ENCODE results near the gene ALDH3A1.

ALDH3A1 gene

DNA sequence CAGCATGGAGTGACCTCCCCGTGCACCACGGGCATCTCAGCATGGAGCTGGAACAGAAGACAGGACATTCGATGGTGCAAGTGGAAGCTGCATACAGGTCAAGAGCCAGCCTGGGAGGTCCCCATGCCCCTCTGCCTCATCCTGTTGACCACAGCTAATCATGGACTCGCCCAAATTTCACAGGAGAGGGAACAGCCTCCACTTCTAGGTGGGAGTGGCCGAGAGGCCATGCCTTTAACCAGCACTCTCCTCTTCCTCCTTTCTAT is 28.0 kb downstream of the ALDH3A1 start:
- Histone ChIP-seq H3K27ac (ENCODE audit: low read depth, low read length) (no peak overlapping the region), H3K9me3 (ENCODE audit: control insufficient read depth in 5 of 5, low read length in 5 of 5) (no peaks in the 10 kb centered on the region), H3K27me3 (ENCODE audit: control insufficient read depth in 5 of 5, insufficient read depth in 4 of 5, low read length in 5 of 5) (no peaks in the 10 kb centered on the region), H3K9ac (ENCODE audit: low read length in 5 of 5) (no peak overlapping the region), H3K4me3 (ENCODE audit: low read depth in 1 of 5, low read length in 5 of 5) (no peak overlapping the region), H3K4me1 (ENCODE audit: control insufficient read depth in 5 of 5, insufficient read depth in 5 of 5, low read length in 5 of 5) (peaks cover 1 to 26% (median 24%) of the 10 kb centered on the region in 5 donors), H3K36me3 (ENCODE audit: control insufficient read depth in 5 of 5, insufficient read depth in 5 of 5, low read length in 5 of 5) (no peaks in the 10 kb centered on the region)

DNA sequence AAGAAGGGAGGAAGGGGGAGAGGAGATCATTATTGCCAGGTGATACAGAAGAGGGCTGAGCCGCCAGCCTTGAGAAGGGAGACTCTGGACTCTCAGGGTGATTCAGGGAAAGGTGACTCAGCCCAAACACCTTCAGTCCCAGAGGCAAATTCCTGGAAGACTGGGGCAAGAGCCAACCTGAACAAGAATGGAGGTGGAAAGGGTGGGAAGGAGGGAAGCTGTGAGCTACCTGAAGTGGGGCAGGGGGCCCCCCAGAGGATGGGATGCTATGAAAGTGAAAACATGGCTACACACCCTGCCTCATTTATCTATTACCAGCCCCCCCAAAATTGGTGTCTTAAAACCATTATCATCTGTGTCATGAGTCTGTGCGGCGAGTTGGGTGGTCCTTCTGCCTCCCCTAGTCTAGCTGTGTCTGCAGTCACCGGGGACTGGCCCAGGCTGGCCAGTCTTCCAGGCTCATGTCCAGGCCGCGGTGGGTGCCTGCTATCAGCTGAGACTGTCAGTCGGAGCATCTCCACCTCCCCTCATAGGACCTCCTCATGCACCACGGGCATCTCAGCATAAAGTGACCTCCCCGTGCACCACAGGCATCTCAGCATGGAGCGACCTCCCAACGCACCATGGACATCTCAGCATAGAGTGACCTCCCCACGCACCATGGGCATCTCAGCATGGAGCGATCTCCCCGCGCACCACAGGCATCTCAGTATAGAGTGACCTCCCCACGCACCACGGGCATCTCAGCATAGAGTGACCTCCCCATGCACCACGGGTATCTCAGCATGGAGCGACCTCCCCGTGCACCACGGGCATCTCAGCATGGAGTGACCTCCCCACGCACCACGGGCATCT is 28.5 kb downstream of the ALDH3A1 start:
- H3K36me3 ChIP-seq (ENCODE audit: control insufficient read depth in 5 of 5, insufficient read depth in 5 of 5, low read length in 5 of 5), result no peaks in the 10 kb centered on the region
- no peaks in the 10 kb centered on the region for H3K27me3 ChIP-seq (ENCODE audit: control insufficient read depth in 5 of 5, insufficient read depth in 4 of 5, low read length in 5 of 5)
- H3K9me3 ChIP-seq (ENCODE audit: control insufficient read depth in 5 of 5, low read length in 5 of 5), result no peaks in the 10 kb centered on the region
- peaks cover 1 to 20% (median 19%) of the 10 kb centered on the region in 5 donors for H3K4me1 ChIP-seq (ENCODE audit: control insufficient read depth in 5 of 5, insufficient read depth in 5 of 5, low read length in 5 of 5)
- no peak overlapping the region for H3K27ac ChIP-seq (ENCODE audit: low read depth, low read length)
- no peak overlapping the region for H3K9ac ChIP-seq (ENCODE audit: low read length in 5 of 5)
- no peak overlapping the region for H3K4me3 ChIP-seq (ENCODE audit: low read depth in 1 of 5, low read length in 5 of 5)

- H3K9ac ChIP-seq (ENCODE audit: low read length in 5 of 5), result no peak overlapping the region
- H3K36me3 ChIP-seq (ENCODE audit: control insufficient read depth in 5 of 5, insufficient read depth in 5 of 5, low read length in 5 of 5), result no peaks in the 10 kb centered on the region
- H3K27ac ChIP-seq (ENCODE audit: low read depth, low read length), result no peak overlapping the region
- peaks cover 1 to 12% (median 11%) of the 10 kb centered on the region in 5 donors for H3K4me1 ChIP-seq (ENCODE audit: control insufficient read depth in 5 of 5, insufficient read depth in 5 of 5, low read length in 5 of 5)
- H3K4me3 ChIP-seq (ENCODE audit: low read depth in 1 of 5, low read length in 5 of 5), result no peak overlapping the region
- no peaks in the 10 kb centered on the region for H3K27me3 ChIP-seq (ENCODE audit: control insufficient read depth in 5 of 5, insufficient read depth in 4 of 5, low read length in 5 of 5)
- H3K9me3 ChIP-seq (ENCODE audit: control insufficient read depth in 5 of 5, low read length in 5 of 5), result no peaks in the 10 kb centered on the region
Observed at GRCh38 chr17:19718613-19719354, 29.3 kb downstream of the ALDH3A1 start.

GRCh38 chr17:19718041-19718612 is 30.0 kb downstream of the ALDH3A1 start:
- no peaks in the 10 kb centered on the region for H3K9me3 ChIP-seq (ENCODE audit: control insufficient read depth in 5 of 5, low read length in 5 of 5)
- no peaks in the 10 kb centered on the region for H3K27me3 ChIP-seq (ENCODE audit: control insufficient read depth in 5 of 5, insufficient read depth in 4 of 5, low read length in 5 of 5)
- H3K4me1 ChIP-seq (ENCODE audit: control insufficient read depth in 5 of 5, insufficient read depth in 5 of 5, low read length in 5 of 5), result peaks cover 1 to 11% (median 11%) of the 10 kb centered on the region in 5 donors
- no peaks in the 10 kb centered on the region for H3K36me3 ChIP-seq (ENCODE audit: control insufficient read depth in 5 of 5, insufficient read depth in 5 of 5, low read length in 5 of 5)
- no peak overlapping the region for H3K4me3 ChIP-seq (ENCODE audit: low read depth in 1 of 5, low read length in 5 of 5)
- no peak overlapping the region for H3K27ac ChIP-seq (ENCODE audit: low read depth, low read length)
- H3K9ac ChIP-seq (ENCODE audit: low read length in 5 of 5), result no peak overlapping the region

DNA sequence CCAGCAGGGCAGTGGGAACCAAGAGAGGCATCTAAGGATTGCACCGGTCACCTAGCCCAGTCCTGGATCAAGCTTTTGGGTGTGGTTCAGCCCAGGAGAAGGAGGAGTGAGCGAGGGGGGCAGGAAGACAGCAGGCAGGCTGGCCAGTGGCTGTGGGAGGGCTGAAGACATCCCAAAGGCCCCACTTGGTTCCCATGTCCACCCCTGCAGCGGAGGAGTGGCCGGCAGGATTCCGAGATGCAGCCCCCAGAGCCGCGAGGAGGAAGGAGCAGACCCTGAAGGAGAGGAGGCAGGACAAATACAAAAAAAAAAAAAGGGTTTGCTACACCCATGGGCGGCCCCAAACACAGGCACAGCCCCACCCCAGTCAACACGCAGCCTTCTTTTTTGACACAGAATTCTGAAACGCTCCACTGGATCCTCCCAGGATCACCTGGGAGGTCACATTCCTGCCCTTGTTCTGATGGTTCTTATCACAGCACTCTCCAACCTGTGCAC is 30.6 kb downstream of the ALDH3A1 start:
- Histone ChIP-seq H3K36me3 (ENCODE audit: control insufficient read depth in 5 of 5, insufficient read depth in 5 of 5, low read length in 5 of 5) (no peaks in the 10 kb centered on the region), H3K4me3 (ENCODE audit: low read depth in 1 of 5, low read length in 5 of 5) (no peak overlapping the region), H3K4me1 (ENCODE audit: control insufficient read depth in 5 of 5, insufficient read depth in 5 of 5, low read length in 5 of 5) (peaks cover 1 to 11% (median 11%) of the 10 kb centered on the region in 5 donors), H3K9me3 (ENCODE audit: control insufficient read depth in 5 of 5, low read length in 5 of 5) (no peaks in the 10 kb centered on the region), H3K27me3 (ENCODE audit: control insufficient read depth in 5 of 5, insufficient read depth in 4 of 5, low read length in 5 of 5) (no peaks in the 10 kb centered on the region), H3K9ac (ENCODE audit: low read length in 5 of 5) (no peak overlapping the region), H3K27ac (ENCODE audit: low read depth, low read length) (no peak overlapping the region)

- Histone ChIP-seq H3K27me3 (ENCODE audit: control insufficient read depth in 5 of 5, insufficient read depth in 4 of 5, low read length in 5 of 5) (no peaks in the 10 kb centered on the region), H3K27ac (ENCODE audit: low read depth, low read length) (no peak overlapping the region), H3K4me1 (ENCODE audit: control insufficient read depth in 5 of 5, insufficient read depth in 5 of 5, low read length in 5 of 5) (peaks cover 1 to 11% (median 11%) of the 10 kb centered on the region in 5 donors), H3K9me3 (ENCODE audit: control insufficient read depth in 5 of 5, low read length in 5 of 5) (no peaks in the 10 kb centered on the region), H3K4me3 (ENCODE audit: low read depth in 1 of 5, low read length in 5 of 5) (no peak overlapping the region), H3K9ac (ENCODE audit: low read length in 5 of 5) (no peak overlapping the region), H3K36me3 (ENCODE audit: control insufficient read depth in 5 of 5, insufficient read depth in 5 of 5, low read length in 5 of 5) (no peaks in the 10 kb centered on the region)
Observed at GRCh38 chr17:19717031-19717360, 31.1 kb downstream of the ALDH3A1 start.

DNA sequence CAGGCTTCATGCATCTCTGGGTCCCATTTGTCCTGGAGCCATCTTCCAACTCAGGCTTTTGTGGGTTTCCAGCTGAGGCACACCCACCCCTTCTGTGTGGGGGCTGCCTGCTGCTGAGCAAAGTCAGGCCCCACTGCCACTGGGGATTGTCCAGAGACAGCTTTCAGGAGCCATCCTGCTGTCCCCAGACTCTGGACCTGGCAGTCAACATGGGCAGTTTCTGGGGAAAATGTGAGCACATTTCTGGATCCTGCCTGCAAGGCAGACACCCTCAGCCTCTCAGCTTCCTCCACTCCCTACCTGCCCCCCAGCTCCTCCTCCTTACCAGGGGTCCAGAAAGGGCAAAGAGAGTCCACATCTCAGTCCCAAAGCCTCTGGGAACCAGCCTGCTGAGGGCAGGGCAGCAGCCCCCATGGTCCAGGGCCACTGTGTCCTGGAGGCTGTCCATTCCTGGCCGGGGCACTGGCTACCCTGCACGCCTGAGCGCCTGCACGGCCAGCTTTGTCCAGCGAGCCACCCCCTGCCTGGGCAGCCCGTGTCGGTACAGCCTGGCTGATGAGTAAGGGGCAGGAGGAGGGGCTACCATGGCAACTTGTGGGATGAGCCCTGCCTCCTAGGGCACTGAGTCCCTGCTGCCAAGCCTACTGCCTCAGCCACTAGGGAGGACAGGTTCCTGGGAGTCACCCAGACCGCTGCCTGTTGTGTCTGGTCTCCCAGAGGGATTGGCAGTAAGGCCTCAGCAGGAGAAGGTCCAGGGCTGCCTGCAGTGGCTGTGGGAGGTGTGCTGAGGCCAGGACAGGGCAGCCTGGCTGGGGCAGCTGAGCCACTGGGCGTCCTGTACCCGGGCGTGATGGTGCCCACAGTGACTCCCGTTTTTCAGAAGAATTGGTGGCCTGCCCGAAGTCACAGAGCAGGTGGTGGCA is 31.7 kb downstream of the ALDH3A1 start, which contains the start of gene SLC47A2:
TSS of gene SLC47A2 (minus strand) at position 477 of the 923 bp plus-strand sequence. CDS start at position 448, 29 bp downstream.
- H3K4me3 ChIP-seq (ENCODE audit: low read depth in 1 of 5, low read length in 5 of 5), result no peak within 1 kb of the TSS
- no peak within 1 kb of the TSS for H3K27ac ChIP-seq (ENCODE audit: low read depth, low read length)
- H3K9ac ChIP-seq (ENCODE audit: low read length in 5 of 5), result no peak within 1 kb of the TSS

DNA sequence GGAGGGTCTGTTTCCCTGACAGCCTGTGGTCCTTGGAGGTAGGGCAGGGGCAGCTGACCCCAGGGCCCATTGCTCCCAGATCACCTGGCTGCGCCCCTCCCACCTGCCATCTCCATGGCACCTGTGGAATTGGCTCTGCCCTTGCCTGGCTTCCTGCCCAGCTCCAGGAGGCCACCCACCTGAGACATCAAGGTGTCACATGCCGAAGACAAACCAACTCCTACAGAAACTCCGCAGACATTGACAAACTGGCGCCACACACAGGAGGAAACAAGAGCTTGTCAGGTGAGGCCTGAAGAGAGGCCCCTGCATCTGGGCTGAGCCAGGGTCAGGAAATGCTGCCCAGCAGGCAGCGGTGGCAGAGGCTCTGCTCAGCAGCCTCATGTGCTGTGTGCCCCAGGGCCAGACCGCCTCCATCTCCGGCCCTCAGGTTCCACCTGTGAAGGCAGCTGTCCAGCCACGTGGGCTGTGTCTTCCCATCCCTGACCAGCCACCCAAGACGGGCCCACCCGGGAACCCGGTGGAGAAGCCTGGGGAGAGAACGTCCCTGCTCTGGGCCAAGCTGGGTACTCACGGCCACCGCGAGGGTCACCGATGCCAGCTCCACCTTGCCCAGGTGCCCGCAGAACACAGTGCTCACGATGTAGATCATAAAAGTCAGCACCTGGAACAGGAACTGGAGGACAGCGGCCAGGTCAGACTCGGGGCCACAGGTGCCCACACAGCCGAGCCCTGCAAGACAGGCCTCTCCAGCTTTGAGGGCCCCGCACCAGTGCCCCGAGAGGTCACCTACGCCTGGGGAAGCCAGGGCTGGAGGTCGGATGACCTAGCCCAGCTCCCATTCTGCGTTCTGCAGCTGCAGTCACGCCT is 33.3 kb downstream of the ALDH3A1 start:
- Histone ChIP-seq H3K27me3 (ENCODE audit: control insufficient read depth in 5 of 5, insufficient read depth in 4 of 5, low read length in 5 of 5) (no peaks in the 10 kb centered on the region), H3K36me3 (ENCODE audit: control insufficient read depth in 5 of 5, insufficient read depth in 5 of 5, low read length in 5 of 5) (no peaks in the 10 kb centered on the region), H3K9ac (ENCODE audit: low read length in 5 of 5) (no peak overlapping the region), H3K27ac (ENCODE audit: low read depth, low read length) (no peak overlapping the region), H3K9me3 (ENCODE audit: control insufficient read depth in 5 of 5, low read length in 5 of 5) (no peaks in the 10 kb centered on the region), H3K4me1 (ENCODE audit: control insufficient read depth in 5 of 5, insufficient read depth in 5 of 5, low read length in 5 of 5) (no peaks in the 10 kb centered on the region), H3K4me3 (ENCODE audit: low read depth in 1 of 5, low read length in 5 of 5) (no peak overlapping the region)

More for the DNA sequence above, 31.7 kb downstream of the ALDH3A1 start, which contains the start of gene SLC47A2:
- Histone ChIP-seq H3K36me3 (ENCODE audit: control insufficient read depth in 5 of 5, insufficient read depth in 5 of 5, low read length in 5 of 5) (no peaks in the 10 kb centered on the region), H3K9me3 (ENCODE audit: control insufficient read depth in 5 of 5, low read length in 5 of 5) (no peaks in the 10 kb centered on the region), H3K4me1 (ENCODE audit: control insufficient read depth in 5 of 5, insufficient read depth in 5 of 5, low read length in 5 of 5) (peaks cover 1 to 11% (median 11%) of the 10 kb centered on the region in 5 donors), H3K27me3 (ENCODE audit: control insufficient read depth in 5 of 5, insufficient read depth in 4 of 5, low read length in 5 of 5) (no peaks in the 10 kb centered on the region)

DNA sequence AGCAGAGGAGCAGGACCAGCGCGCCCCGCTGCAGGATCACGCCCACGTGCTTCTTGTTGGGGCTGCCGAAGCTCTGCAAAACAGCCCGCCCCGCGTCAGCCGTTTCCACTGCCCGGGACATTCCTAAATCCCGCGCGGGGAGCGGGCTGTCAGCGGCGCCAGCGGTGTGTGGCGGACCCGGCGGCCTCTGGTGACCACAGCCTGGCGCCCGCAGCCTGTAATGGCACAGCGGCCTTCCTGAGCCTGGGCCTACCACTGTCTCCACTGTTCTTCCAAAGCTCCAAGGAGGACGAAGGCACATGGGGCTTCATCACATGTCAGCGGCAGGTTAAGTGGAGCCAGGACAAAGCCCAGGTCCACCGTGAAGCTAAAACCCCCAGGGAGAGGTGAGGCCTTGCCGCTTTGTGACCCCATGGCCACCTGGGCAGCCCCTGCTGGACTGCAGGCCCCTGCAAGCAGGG is 34.2 kb downstream of the ALDH3A1 start:
- H3K27ac ChIP-seq (ENCODE audit: low read depth, low read length), result no peak overlapping the region
- no peak overlapping the region for H3K4me3 ChIP-seq (ENCODE audit: low read depth in 1 of 5, low read length in 5 of 5)
- H3K36me3 ChIP-seq (ENCODE audit: control insufficient read depth in 5 of 5, insufficient read depth in 5 of 5, low read length in 5 of 5), result no peaks in the 10 kb centered on the region
- H3K27me3 ChIP-seq (ENCODE audit: control insufficient read depth in 5 of 5, insufficient read depth in 4 of 5, low read length in 5 of 5), result no peaks in the 10 kb centered on the region
- no peaks in the 10 kb centered on the region for H3K4me1 ChIP-seq (ENCODE audit: control insufficient read depth in 5 of 5, insufficient read depth in 5 of 5, low read length in 5 of 5)
- H3K9me3 ChIP-seq (ENCODE audit: control insufficient read depth in 5 of 5, low read length in 5 of 5), result no peaks in the 10 kb centered on the region
- H3K9ac ChIP-seq (ENCODE audit: low read length in 5 of 5), result no peak overlapping the region

All from subcutaneous abdominal adipose tissue (tissue), 5 donors.